Activated gamma-delta T cell (primary cell): ENCODE results near the gene PPARA.
"Not testable (repeated sequence)": the region's sequence is repeated elsewhere in the genome, so short reads cannot be mapped to it uniquely, and the experiment has no call there.

Source experiments
- DNase-seq: peaks from one replicate; lab custom pipeline; 2025; lab: John Stamatoyannopoulos, UW

The PPARA gene

DNA sequence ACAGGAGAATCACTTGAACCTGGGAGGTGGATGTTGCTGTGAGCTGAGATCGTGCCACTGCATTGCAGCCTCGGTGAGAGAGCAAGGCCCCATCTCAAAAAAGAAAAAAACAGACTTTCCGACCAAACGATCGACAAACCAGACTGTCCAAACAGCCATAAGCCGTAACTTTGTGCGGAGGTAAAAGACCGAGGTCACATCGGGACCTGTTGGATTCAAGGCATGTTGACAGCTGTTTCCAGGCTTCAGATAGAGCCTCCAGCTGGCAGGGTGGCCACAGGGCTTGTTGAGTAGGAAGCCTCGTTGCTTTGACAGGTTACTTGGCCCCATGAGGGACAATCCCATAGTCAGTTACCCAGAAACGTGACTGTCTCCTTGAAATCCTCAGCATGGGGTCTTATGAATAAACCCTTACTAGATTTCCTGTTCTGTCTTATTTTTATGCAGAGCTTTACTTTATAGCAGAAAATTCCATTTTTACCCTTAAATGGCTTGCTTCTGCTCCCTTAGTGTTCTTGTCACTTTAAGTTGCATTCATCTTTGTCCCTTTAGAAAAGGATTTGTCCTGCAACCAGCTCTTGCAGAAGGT is 22.3 kb downstream of the PPARA start:
- DNase-seq: no peak

DNA sequence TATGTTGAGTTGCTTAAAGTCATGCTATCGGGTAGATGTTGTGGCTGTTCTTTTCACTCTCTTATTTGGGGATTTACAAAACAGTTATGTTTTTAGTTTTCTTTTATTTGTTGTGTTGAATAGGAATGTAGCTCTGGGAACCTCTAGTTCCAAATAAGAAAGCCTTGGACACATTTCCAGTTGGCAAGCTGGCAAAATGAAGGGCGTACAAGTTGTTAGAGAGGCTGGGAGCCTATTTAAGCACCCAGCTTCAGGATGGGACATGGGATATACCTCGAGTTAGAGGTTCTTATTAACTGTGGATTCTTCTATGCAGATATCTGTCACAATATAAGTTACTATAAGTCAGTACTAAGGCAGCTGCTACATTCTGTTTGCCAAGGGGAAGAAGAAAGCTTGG is 22.8 kb downstream of the PPARA start:
- no peak for DNase-seq

GRCh38 chr22:46175631-46176030 is 25.3 kb downstream of the PPARA start:
- no peak for DNase-seq

GRCh38 chr22:46176508-46177003 is 26.2 kb downstream of the PPARA start:
- DNase-seq: no peak

DNA sequence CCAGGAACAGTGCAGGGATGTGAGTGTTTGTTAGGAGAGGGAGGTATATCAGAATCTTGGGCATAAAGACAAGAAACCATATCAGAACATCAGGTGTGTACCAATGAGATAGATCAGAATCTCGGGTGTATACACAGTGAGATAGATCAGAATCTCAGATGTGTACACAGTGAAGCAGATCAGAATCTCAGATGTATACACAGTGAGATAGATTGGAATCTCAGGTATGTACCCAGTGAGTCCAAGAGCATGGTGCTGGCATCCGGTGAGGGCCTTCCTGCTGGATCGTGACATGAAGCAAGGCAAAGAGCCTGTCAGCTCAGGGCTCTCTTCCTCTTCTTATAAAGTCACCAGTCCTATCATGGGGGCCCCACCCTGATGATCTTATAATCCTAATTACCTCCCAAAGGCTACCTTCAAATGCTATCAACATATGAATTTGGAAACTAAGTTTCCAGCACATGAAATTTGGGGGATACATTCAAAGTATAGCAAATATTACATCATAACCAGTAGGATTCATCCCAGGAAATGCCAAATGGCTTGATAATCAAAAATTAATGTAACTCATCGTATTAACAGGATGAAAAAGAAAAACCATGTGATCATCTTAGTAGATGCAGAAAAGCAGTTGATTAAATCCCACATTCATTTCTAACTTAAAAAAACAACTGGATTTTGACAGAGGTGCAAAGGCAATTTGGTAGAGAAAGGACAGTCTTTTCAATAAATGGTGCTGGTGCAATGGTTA is 28.6 kb downstream of the PPARA start:
- DNase-seq: no peak

DNA sequence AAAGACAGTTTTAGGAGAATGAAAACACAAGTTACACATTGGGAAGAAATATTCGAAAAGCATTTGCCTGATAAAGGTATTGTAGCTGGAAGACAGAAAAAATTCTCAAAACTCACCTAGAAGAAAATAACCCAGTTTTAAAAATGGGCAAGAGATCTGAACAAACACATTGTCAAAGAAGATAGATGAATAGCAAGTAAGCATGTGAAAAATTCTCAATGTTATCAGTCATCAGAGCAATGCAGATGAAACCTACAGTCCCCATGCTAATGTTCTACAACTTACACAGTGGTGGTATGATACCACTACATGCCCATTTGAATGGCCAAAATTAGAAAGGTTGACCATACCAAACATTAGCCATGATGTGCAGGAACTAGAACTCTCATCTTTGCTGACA is 29.4 kb downstream of the PPARA start:
- DNase-seq: no peak

GRCh38 chr22:46180370-46181137 is 30.2 kb downstream of the PPARA start:
- no peak for DNase-seq

- DNase-seq: no peak
These were observed 33.4 kb downstream of the PPARA start for GRCh38 chr22:46183733-46184132.

DNA sequence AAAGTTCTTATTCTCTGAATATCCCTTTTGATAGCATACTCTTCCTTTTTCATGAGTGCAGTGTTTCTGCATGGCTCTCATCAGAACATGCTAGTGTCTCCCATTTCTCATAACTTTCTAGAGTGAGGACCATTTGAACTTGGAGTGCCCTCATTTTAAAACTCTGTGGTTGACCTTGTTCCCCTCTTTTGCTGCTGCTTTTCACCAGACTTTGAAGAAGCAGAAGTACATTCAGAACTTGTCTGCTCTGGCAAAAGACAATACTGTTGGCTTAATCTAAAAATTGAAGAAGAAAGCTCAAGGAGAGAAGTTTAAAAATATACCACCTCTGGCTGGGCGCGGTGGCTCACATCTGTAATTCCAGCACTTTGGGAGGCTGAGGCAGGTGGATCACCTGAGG is 35.0 kb downstream of the PPARA start:
- DNase-seq: no peak

- DNase-seq: no peak
These were observed 37.5 kb downstream of the PPARA start for GRCh38 chr22:46187862-46188261.

DNA sequence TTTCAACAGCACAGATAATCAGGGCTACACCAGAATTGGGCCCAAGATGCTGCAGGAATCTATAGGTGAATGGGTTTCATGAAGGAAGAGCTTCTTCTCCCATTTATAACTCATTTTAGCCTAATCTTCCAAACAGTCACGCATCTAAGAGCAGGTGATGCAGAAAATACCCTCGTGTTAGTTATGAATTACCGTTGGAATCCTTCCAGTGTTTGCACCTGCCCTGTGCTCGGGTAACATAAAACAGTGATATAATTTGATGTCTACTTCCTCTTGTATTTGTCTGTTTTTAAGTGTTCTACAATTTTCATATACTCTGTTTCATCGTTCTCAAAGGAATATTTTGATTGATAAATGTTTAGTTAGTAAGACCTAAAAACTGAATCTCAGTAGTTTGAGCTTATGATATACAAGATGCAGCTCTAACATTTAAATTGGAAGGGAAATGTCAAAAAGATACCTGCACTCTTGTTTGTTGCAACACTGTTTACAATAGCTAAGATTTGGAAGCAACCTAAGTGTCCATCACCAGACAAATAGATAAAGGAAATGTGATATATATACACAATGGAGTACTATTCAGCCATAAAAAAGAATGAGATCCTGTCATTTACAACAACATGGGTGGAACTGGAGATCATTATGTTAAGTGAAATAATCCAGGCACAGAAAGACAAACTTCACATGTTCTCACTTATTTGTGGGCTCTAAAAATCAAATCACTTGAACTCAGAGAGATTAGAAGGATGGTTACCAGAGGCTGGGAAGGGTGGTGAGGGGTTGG is 42.1 kb downstream of the PPARA start:
- DNase-seq: no peak

DNA sequence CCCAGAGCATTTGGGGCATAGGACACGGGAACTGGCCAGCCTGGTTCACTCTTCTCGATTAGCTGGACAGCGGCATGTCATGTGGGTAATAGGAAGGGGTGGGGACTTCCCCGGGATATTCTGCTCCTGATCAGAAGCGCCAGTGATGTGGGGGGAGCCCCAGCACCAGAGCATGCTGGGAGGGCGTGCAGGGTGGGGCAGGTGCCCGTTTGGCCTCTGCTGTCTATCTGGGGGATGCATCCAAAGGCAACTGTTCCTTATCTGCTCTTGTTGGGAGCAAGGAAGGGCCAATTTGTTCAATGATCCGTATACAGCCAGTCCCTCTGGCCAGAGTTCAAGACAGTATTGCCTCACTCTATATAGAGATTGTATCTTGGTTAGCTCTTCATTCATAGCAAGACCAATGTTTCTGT is 43.6 kb downstream of the PPARA start:
- no peak for DNase-seq

DNA sequence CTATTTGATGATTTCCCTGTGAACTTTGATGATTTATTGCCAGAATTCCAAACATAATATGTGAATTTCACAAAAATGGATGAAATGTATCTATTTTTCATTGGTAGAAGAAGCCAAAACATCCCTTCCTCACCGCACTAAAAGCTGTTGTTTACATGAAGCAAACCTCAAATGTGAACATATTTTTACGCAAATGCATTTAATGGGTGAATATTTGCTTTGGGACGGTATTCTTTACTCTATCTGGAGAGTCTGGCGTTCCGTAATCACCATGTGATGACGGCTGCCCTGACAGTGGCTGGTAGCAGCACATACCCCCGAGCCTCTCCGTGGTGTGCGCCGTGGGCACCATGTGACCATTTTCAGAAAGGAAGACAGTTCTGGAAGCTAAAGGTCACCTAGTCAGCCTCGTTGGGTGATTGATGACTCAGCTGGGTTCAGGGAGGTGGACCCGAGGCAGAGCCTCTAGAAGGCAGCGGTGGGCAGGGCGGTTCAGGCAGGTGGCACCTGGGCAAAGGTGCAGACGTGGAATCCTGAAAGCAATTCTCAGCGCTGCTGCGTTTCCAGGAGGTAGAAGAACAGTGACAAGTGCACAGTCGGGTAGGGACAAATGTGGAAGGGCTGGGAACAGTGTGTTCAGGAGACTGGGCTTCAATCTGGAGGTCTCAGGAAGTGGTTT is 45.3 kb downstream of the PPARA start:
- no peak for DNase-seq

- no peak for DNase-seq
These were observed 46.0 kb downstream of the PPARA start for GRCh38 chr22:46196278-46196677.

DNA sequence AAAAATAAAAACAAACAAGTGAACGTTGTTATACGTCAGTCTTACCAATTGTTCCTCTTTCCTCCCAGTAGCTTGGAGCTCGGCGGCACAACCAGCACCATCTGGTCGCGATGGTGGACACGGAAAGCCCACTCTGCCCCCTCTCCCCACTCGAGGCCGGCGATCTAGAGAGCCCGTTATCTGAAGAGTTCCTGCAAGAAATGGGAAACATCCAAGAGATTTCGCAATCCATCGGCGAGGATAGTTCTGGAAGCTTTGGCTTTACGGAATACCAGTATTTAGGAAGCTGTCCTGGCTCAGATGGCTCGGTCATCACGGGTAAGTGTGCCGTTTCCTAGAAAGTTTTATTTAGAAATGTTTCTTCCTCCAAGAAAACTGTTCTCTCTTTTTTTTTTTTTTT is 47.9 kb downstream of the PPARA start:
- DNase-seq: no peak

- not testable (repeated sequence) for DNase-seq
These were observed 48.5 kb downstream of the PPARA start for GRCh38 chr22:46198806-46199205.

- DNase-seq: no peak
These were observed 50.9 kb downstream of the PPARA start for GRCh38 chr22:46201059-46201757.

- DNase-seq: no peak
These were observed 52.7 kb downstream of the PPARA start for GRCh38 chr22:46202897-46203600.

- DNase-seq: no peak
These were observed 53.3 kb downstream of the PPARA start for GRCh38 chr22:46203601-46203980.

DNA sequence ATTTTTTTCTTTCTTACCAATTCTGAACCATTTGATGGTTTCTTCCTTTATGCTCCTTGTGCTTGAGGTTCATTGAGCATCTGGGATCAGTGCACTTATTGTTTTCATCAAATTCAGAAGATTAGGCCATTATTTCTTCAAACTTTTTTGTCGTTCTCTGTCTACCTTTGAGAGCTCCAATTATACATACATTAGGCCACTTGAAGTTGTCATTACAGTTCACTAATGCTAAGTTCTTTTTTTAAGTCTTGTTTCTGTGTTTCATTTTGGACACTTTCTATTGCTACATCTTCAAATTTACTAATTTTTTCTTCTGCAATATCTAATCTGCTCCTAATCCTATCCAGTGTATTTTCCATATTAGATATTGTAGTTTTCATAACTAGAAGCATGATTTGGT is 58.9 kb downstream of the PPARA start:
- no peak for DNase-seq
